ENCODE results near the gene B3GALT5.

B3GALT5 gene

GRCh38 chr21:39714331-39714730 lies 101.6 kb downstream of the B3GALT5 start:
- no peak overlapping the region for H3K4me3 ChIP-seq (ENCODE audit: low read depth, low read length)
- no peak for DNase-seq (ENCODE audit: low read depth)
- TF ChIP-seq CTCF (IDR thresholded peaks at IDR 0.05; ENCODE audit: low read depth, low read length, missing control alignments), result no peak
- in situ Hi-C loops (cut with HindIII; ENCODE audit: low sequenced_read_pairs), result no loop called here

- in situ Hi-C loops (cut with HindIII; ENCODE audit: low sequenced_read_pairs), result no loop called here
- DNase-seq (ENCODE audit: low read depth), result peak; percentile 24
- no peak overlapping the region for H3K4me3 ChIP-seq (ENCODE audit: low read depth, low read length)
- peak; percentile 47 for TF ChIP-seq CTCF (IDR thresholded peaks at IDR 0.05; ENCODE audit: low read depth, low read length, missing control alignments)
Observed at GRCh38 chr21:39715804-39716397, 103.2 kb downstream of the B3GALT5 start.

GRCh38 chr21:39720126-39720778 lies 107.5 kb downstream of the B3GALT5 start:
- DNase-seq (ENCODE audit: low read depth), result no peak
- in situ Hi-C loops (cut with HindIII; ENCODE audit: low sequenced_read_pairs), result no loop called here
- H3K4me3 ChIP-seq (ENCODE audit: low read depth, low read length), result no peak overlapping the region
- TF ChIP-seq CTCF (IDR thresholded peaks at IDR 0.05; ENCODE audit: low read depth, low read length, missing control alignments), result peak; percentile 52

- no peak for TF ChIP-seq CTCF (IDR thresholded peaks at IDR 0.05; ENCODE audit: low read depth, low read length, missing control alignments)
- H3K4me3 ChIP-seq (ENCODE audit: low read depth, low read length), result no peak overlapping the region
- DNase-seq (ENCODE audit: low read depth), result no peak
- in situ Hi-C loops (cut with HindIII; ENCODE audit: low sequenced_read_pairs), result no loop called here
Observed at GRCh38 chr21:39721885-39722284, 109.1 kb downstream of the B3GALT5 start.
